Upper lobe of left lung (tissue), 6 donors: ENCODE results near the gene PTDSS2. TPM values are rescaled to one million over a fixed set of nuclear protein-coding genes. Genes with fewer than 3 reads are reported as not detected.
"Not testable (repeated sequence)": the region's sequence is repeated elsewhere in the genome, so short reads cannot be mapped to it uniquely, and the experiment has no call there.

Experiments used
- ATAC-seq, 2 donors: fragments of 200-7000 bp; cut with Tn5 transposase; one replicate each; pipeline ENCODE4 v1.9.1; 2022; ENCODE audit warnings: mild to moderate bottlenecking in 2 of 2, moderate library complexity in 2 of 2; ENCODE audit not compliant: low FRiP score in 2 of 2
- DNase-seq, 2 donors: peaks; one replicate each; pipeline ENCODE4 v3.0.0-alpha.2; 2019 to 2020
- H3K27ac ChIP-seq, 4 donors: fragments of 200-600 bp; sonication (generic); one replicate each; pipeline ENCODE4 v1.5.1; 2016 to 2019
- H3K27me3 ChIP-seq, 4 donors: fragments of 200-600 bp; sonication (generic); one replicate each; pipeline ENCODE4 v1.5.1; 2017 to 2019
- H3K36me3 ChIP-seq, 4 donors: fragments of 200-600 bp; sonication (generic); one replicate each; pipeline ENCODE4 v1.5.1; 2016 to 2019
- H3K4me1 ChIP-seq, 4 donors: fragments of 200-600 bp; sonication (generic); one replicate each; pipeline ENCODE4 v1.5.1; 2018 to 2019
- H3K4me3 ChIP-seq, 4 donors: fragments of 200-600 bp; sonication (generic); one replicate each; pipeline ENCODE4 v1.5.1; 2017 to 2019; ENCODE audit warnings: mild to moderate bottlenecking in 2 of 4, moderate library complexity in 1 of 4
- H3K9me3 ChIP-seq, 4 donors: fragments of 200-600 bp; sonication (generic); one replicate each; pipeline ENCODE4 v1.5.1; 2018 to 2019
- EP300 ChIP-seq, 4 donors: sonication (generic); formaldehyde crosslinking; IDR thresholded peaks; one replicate each; pipeline ENCODE4 v1.5.1; 2017; ENCODE audit warnings: antibody characterized with exemption in 4 of 4, control low read depth in 2 of 4
- POLR2A ChIP-seq, 4 donors: fragments of 450-650 bp; IDR thresholded peaks; one replicate each; pipeline ENCODE4 v1.5.1; 2016 to 2017; ENCODE audit warnings: antibody characterized with exemption in 4 of 4, mild to moderate bottlenecking in 2 of 4
- POLR2AphosphoS5 ChIP-seq, 2 donors: sonication (generic); formaldehyde crosslinking; IDR thresholded peaks; one replicate each; pipeline ENCODE4 v1.5.1; 2017; ENCODE audit warnings: antibody characterized with exemption in 2 of 2
- WGBS, 2 donors: methylation state at CpG; one replicate each; pipeline ENCODE4 v1.1.5; 2017 to 2018; 5-methylcytosine and 5-hydroxymethylcytosine counted together
- total RNA-seq, 6 donors: library from RNA; depleted of rRNA in 4 of 6; stranded (reverse); fragments of >200 nt in 4 of 6; gene quantifications; one replicate each; pipeline versions ENCODE4 v1.1.0 to v1.2.1, GENCODE V29; 2016 to 2021
- TF ChIP-seq, protein P1 (sequence below), 6 experiments: fragments of 450-650 bp in 4 of 6; fragments of 200-600 bp in 2 of 6; sonication (generic) in 2 of 6; IDR thresholded peaks; one replicate each; pipeline ENCODE4 v1.5.1; 2016 to 2019; ENCODE audit warnings: antibody characterized with exemption in 6 of 6
- donor health status: DM: no; HTN: no; CAD: no; lungs with moderate emphysema.
- donor health status: DM: no; HTN: yes; CAD: no; lungs with severe emphysema.

PTDSS2 gene
- total RNA-seq, 6 donors from 2014 or later: 29.6 to 188 (median 45.1) TPM

DNA sequence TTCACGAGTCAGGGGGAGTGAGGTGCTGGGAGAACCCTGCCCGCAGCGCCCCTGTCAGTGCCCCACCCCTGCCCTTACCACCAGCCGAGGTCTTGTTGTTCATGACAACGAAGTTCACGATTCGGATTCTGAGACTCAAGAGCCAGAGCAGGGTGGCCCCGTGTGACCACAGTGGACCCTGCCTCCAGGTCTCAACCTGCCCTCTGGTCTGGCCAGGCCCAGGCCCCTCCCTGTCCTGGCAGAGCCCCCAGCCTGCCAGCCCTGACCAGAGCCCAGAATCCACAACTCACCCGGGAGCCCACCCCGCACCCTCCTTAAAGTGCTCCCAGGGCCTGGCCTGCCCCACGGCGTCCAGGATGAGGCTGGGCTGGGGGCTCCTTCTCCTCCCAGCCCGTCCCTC lies 18.2 kb upstream of the PTDSS2 start:
- DNase-seq (no peak), ATAC-seq (no peak)
- H3K4me3 ChIP-seq: no peak overlapping the region
- no peaks in the 10 kb centered on the region for H3K27me3 ChIP-seq
- WGBS, 2 donors: 87 to 90% methylated on average over 12 to 13 of the region's 13 CpGs
- H3K36me3 ChIP-seq: no peaks in the 10 kb centered on the region
- H3K9me3 ChIP-seq: no peaks in the 10 kb centered on the region
- TF ChIP-seq POLR2A (IDR thresholded peaks at IDR 0.05) (no peak), EP300 (IDR thresholded peaks at IDR 0.05) (no peak), POLR2AphosphoS5 (IDR thresholded peaks at IDR 0.05) (no peak)
- TF ChIP-seq, protein P1, sequence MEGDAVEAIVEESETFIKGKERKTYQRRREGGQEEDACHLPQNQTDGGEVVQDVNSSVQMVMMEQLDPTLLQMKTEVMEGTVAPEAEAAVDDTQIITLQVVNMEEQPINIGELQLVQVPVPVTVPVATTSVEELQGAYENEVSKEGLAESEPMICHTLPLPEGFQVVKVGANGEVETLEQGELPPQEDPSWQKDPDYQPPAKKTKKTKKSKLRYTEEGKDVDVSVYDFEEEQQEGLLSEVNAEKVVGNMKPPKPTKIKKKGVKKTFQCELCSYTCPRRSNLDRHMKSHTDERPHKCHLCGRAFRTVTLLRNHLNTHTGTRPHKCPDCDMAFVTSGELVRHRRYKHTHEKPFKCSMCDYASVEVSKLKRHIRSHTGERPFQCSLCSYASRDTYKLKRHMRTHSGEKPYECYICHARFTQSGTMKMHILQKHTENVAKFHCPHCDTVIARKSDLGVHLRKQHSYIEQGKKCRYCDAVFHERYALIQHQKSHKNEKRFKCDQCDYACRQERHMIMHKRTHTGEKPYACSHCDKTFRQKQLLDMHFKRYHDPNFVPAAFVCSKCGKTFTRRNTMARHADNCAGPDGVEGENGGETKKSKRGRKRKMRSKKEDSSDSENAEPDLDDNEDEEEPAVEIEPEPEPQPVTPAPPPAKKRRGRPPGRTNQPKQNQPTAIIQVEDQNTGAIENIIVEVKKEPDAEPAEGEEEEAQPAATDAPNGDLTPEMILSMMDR (IDR thresholded peaks at IDR 0.05): no peak
- H3K4me1 ChIP-seq: no peaks in the 10 kb centered on the region
- no peak overlapping the region for H3K27ac ChIP-seq

GRCh38 chr11:432501-433100 lies 17.5 kb upstream of the PTDSS2 start:
- no peaks in the 10 kb centered on the region for H3K27me3 ChIP-seq
- DNase-seq (peak in 1 of 2 donors; percentile 68), ATAC-seq (no peak)
- H3K27ac ChIP-seq: no peak overlapping the region
- H3K36me3 ChIP-seq: no peaks in the 10 kb centered on the region
- TF ChIP-seq EP300 (IDR thresholded peaks at IDR 0.05) (no peak), POLR2A (IDR thresholded peaks at IDR 0.05) (no peak), POLR2AphosphoS5 (IDR thresholded peaks at IDR 0.05) (no peak)
- TF ChIP-seq, protein P1 (IDR thresholded peaks at IDR 0.05): no peak
- no peak overlapping the region for H3K4me3 ChIP-seq
- no peaks in the 10 kb centered on the region for H3K9me3 ChIP-seq
- 95 to 96% methylated on average over 12 to 20 of the region's 20 CpGs for WGBS, 2 donors
- H3K4me1 ChIP-seq: no peaks in the 10 kb centered on the region

DNA sequence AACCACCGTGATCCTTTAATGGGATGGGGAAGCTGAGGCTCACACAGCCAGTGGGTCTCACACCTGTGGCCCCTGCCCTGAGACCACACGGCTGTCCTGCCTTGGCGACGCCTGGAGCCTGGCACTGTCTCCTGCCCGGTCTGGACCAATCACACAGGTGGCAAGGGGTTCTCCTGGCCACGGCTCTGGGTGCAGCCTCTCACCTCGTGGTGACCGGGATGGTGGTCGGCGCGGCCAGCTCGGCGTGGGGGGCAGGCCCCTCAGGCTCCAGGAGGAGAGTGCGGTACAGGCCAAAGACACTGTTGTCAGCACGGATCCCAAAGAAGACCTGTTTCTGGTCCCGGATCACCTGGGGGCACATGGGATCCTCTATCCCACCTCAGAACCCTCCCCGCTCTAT lies 17.0 kb upstream of the PTDSS2 start:
- TF ChIP-seq POLR2A (IDR thresholded peaks at IDR 0.05): no peak
- no peak for TF ChIP-seq EP300 (IDR thresholded peaks at IDR 0.05)
- TF ChIP-seq, protein P1 (IDR thresholded peaks at IDR 0.05): no peak
- TF ChIP-seq POLR2AphosphoS5 (IDR thresholded peaks at IDR 0.05): no peak
- peak in 1 of 2 donors; percentile 76 for DNase-seq
- H3K27me3 ChIP-seq: no peaks in the 10 kb centered on the region
- H3K27ac ChIP-seq: no peak overlapping the region
- H3K4me1 ChIP-seq: no peaks in the 10 kb centered on the region
- WGBS, 2 donors: 89 to 91% methylated on average over 3 to 17 of the region's 17 CpGs
- H3K4me3 ChIP-seq: no peak overlapping the region
- no peaks in the 10 kb centered on the region for H3K36me3 ChIP-seq
- ATAC-seq: no peak
- H3K9me3 ChIP-seq: no peaks in the 10 kb centered on the region

DNA sequence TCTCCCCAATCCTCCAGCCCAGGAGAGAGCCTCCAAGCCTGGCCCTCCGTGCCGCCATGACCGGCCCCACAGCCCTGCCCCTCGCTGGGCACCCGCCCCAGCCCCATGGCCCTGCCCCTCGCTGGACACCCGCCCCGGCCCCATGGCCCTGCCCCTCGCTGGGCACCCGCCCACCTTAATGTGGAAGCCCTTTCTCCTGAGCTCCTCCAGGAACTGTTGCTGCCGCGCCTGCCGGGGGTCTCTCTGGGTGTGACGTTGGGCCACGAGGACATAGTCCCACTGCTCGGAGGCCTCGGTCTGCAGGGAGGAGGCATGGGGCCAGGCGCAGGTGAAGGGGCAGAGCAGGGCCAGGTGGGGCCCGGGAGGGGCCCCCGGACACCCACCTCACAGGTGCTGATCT lies 16.4 kb upstream of the PTDSS2 start:
- 86 to 87% methylated on average over 7 to 15 of the region's 20 CpGs for WGBS, 2 donors
- no peaks in the 10 kb centered on the region for H3K36me3 ChIP-seq
- no peaks in the 10 kb centered on the region for H3K9me3 ChIP-seq
- TF ChIP-seq POLR2AphosphoS5 (IDR thresholded peaks at IDR 0.05) (no peak), POLR2A (IDR thresholded peaks at IDR 0.05) (no peak), EP300 (IDR thresholded peaks at IDR 0.05) (no peak)
- TF ChIP-seq, protein P1 (IDR thresholded peaks at IDR 0.05): no peak
- H3K27me3 ChIP-seq: no peaks in the 10 kb centered on the region
- ATAC-seq: no peak
- DNase-seq: peak in 1 of 2 donors; percentile 75
- H3K4me1 ChIP-seq: no peaks in the 10 kb centered on the region
- H3K27ac ChIP-seq: no peak overlapping the region
- no peak overlapping the region for H3K4me3 ChIP-seq

- no peak for TF ChIP-seq EP300 (IDR thresholded peaks at IDR 0.05)
- no peak for TF ChIP-seq POLR2AphosphoS5 (IDR thresholded peaks at IDR 0.05)
- TF ChIP-seq POLR2A (IDR thresholded peaks at IDR 0.05): no peak
- TF ChIP-seq, protein P1 (IDR thresholded peaks at IDR 0.05): no peak
- Histone ChIP-seq H3K9me3 (no peaks in the 10 kb centered on the region), H3K4me1 (no peaks in the 10 kb centered on the region), H3K27me3 (no peaks in the 10 kb centered on the region), H3K27ac (no peak overlapping the region), H3K4me3 (no peak overlapping the region), H3K36me3 (no peaks in the 10 kb centered on the region)
- no peak for ATAC-seq
- WGBS, 2 donors: 90% methylated on average over 2 to 14 of the region's 16 CpGs
- DNase-seq: peak in 1 of 2 donors; percentile 74
These were observed 15.6 kb upstream of the PTDSS2 start for GRCh38 chr11:434496-434895.

DNA sequence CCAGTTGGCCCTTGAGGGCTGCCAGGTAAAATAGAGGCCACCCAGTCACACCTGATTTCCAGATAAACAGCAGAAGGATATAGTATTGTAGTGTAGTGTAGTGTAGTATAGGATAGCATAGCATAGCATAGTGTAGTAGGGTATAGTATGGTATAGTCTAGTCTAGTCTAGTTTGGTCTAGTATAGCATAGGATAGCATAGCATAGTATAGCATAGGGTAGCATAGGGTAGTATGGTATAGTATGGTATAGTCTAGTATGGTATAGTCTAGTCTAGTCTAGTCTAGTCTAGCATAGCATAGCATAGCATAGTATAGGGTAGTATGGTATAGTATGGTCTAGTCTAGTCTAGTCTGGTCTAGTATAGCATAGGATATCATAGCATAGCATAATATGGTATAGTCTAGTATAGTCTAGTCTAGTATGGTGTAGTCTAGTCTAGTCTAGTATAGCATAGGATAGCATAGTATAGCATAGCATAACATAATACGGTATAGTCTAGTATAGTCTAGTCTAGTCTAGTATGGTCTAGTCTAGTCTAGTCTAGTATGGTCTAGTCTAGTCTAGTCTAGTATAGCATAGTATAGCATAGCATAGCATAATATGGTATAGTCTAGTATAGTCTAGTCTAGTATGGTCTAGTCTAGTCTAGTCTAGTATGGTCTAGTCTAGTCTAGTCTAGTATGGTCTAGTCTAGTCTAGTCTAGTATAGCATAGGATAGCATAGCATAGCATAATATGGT lies 14.9 kb upstream of the PTDSS2 start:
- H3K27ac ChIP-seq, H3K27me3 ChIP-seq, H3K36me3 ChIP-seq, ATAC-seq, H3K4me3 ChIP-seq, DNase-seq, H3K4me1 ChIP-seq, H3K9me3 ChIP-seq: not testable (repeated sequence)
- WGBS, 2 donors: 72 to 100% methylated on average over 1 of the region's 1 CpG
